ENCODE measurements around the gene TM9SF1. TPM values are rescaled to one million over a fixed set of nuclear protein-coding genes. Genes with fewer than 3 reads are reported as not detected.

Gene TM9SF1
- total and polyA plus RNA-seq, 9 of the 15 experiments (the other 6 are each of a cell fraction or from before 2014, with no cell fraction given) = 5.3 to 20.3 (median 11.8) TPM

- TF ChIP-seq FOXK2 (conservative IDR thresholded peaks at IDR 0.05 in 1 of 2, IDR thresholded peaks at IDR 0.05 in 1 of 2; ENCODE audit: low read depth in 2 of 2) = peak; percentile 84 to 90
- no peak for TF ChIP-seq PBX2 (CRISPR knock-in tag; IDR thresholded peaks at IDR 0.05; ENCODE audit: low read depth)
- TF ChIP-seq PBX2 (tag; conservative IDR thresholded peaks at IDR 0.05; ENCODE audit: low read depth) = no peak
- 0 out of 2 replicates have a peak, but pooled peaks have one; percentile 20 for TF ChIP-seq TCF7 (IDR thresholded peaks at IDR 0.05; ENCODE audit: borderline replicate concordance)
- TF ChIP-seq ZBTB7A (IDR thresholded peaks at IDR 0.05; ENCODE audit: borderline replicate concordance, control insufficient read depth, low read depth, low read length) = peak; percentile 83
- peak; percentile 91 for TF ChIP-seq PRDM10 (IDR thresholded peaks at IDR 0.05; ENCODE audit: partially characterized antibody)
- 0 out of 2 replicates have a peak, but pooled peaks have one; percentile 33 for TF ChIP-seq ETV1 (tag; conservative IDR thresholded peaks at IDR 0.05; ENCODE audit: low read depth)
- TF ChIP-seq XRCC4 (IDR thresholded peaks at IDR 0.05; ENCODE audit: extremely low read depth, insufficient read depth, insufficient read length) = no peak
- peak; percentile 80 for TF ChIP-seq SP1 (CRISPR knock-in tag; IDR thresholded peaks at IDR 0.05)
- peak; percentile 92 for TF ChIP-seq ZFP91 (CRISPR knock-in tag; IDR thresholded peaks at IDR 0.05)
- TF ChIP-seq KDM5B (IDR thresholded peaks at IDR 0.05; ENCODE audit: insufficient replicate concordance, low read depth, low read length) = peak; percentile 58
- peak; percentile 87 for TF ChIP-seq POLR2H (tag; IDR thresholded peaks at IDR 0.05; ENCODE audit: low read depth)
- peak; percentile 94 for TF ChIP-seq PHF20 (IDR thresholded peaks at IDR 0.05; ENCODE audit: partially characterized antibody)
- 0 out of 2 replicates have a peak, but pooled peaks have one; percentile 54 for TF ChIP-seq KLF13 (tag; IDR thresholded peaks at IDR 0.05; ENCODE audit: borderline replicate concordance, low read depth)
- TF ChIP-seq ATF3 (IDR thresholded peaks at IDR 0.05) = 0 out of 2 replicates have a peak, but pooled peaks have one; percentile 33
- TF ChIP-seq ATF3 (CRISPR knock-in tag; conservative IDR thresholded peaks at IDR 0.05) = no peak
Observed at GRCh38 chr14:24212924-24213865, 18.0 kb upstream of the TM9SF1 start, which contains the start of gene CHMP4A (continued).
